ENCODE data around the gene NMRK1.

DNA sequence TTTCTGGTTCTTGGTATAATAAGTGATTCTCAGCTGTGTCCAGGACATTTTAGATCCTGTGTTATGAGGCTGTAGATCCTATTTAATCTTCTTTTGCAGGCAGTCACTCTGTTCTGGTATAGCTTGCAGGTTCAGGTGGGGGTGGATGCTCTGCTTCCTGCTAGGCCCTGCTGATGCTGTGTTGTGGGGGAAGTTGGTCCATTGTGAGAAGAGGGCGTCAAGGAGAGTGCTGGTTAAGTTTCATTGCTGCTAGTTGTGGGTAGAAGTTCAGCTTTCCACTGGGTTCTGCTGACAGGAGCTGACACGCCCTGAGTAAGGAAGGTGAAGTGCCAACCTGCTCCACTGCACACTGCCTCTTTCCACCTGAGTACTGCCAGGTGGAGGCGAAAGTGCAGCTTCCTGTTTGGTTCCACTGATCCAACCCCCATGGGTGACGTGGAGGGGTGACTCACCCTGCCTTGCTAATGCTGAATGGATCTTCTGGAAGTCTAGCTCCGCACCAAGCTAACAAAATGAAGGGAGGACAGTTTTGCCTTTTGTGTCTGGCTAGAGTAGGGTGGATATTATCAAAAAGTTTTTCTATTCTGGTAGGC lies 16.3 kb downstream of the NMRK1 start:
- TF ChIP-seq, protein P1, sequence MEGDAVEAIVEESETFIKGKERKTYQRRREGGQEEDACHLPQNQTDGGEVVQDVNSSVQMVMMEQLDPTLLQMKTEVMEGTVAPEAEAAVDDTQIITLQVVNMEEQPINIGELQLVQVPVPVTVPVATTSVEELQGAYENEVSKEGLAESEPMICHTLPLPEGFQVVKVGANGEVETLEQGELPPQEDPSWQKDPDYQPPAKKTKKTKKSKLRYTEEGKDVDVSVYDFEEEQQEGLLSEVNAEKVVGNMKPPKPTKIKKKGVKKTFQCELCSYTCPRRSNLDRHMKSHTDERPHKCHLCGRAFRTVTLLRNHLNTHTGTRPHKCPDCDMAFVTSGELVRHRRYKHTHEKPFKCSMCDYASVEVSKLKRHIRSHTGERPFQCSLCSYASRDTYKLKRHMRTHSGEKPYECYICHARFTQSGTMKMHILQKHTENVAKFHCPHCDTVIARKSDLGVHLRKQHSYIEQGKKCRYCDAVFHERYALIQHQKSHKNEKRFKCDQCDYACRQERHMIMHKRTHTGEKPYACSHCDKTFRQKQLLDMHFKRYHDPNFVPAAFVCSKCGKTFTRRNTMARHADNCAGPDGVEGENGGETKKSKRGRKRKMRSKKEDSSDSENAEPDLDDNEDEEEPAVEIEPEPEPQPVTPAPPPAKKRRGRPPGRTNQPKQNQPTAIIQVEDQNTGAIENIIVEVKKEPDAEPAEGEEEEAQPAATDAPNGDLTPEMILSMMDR (IDR thresholded peaks at IDR 0.05), result no peak
- no peak for TF ChIP-seq POLR2A (IDR thresholded peaks at IDR 0.05)
